Measurements from ENCODE around the gene ZNF80. TPM values are rescaled to one million over a fixed set of nuclear protein-coding genes. Genes with fewer than 3 reads are reported as not detected.

The ZNF80 gene
- total RNA-seq, 4 donors from 2014 or later = not detected

DNA sequence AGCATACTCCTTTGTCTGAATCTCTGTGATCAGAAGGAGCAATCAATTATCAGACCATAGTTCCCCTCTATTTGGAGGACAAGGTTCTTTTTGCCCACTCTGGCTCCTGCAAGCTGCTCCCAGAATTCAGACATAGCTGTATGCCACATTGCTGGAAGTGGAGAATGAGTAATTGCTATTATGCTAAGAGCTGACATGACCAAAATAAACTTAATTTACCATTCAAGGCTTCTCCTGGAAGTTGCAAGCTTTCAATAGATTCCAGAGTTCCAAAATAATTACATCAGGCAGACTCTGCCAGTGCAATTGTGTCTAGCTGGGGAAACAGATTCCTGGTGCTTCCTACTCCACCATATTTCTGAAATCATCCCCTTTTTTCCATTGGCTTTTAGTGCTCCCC, 50.9 kb downstream of the ZNF80 start:
- in situ Hi-C loops (cut with MboI; ENCODE audit: low pct_ligation_motif_present in 1 of 4, low pct_unique_long_range_greater_than_20kb in 1 of 4, low sequenced_read_pairs in 3 of 4) (no loop called here), intact Hi-C loops (cut with DNase I; ENCODE audit: low total_unique reads) (no loop called here)
- TF ChIP-seq POLR2AphosphoS5 (IDR thresholded peaks at IDR 0.05) = no peak
- TF ChIP-seq, protein P1, sequence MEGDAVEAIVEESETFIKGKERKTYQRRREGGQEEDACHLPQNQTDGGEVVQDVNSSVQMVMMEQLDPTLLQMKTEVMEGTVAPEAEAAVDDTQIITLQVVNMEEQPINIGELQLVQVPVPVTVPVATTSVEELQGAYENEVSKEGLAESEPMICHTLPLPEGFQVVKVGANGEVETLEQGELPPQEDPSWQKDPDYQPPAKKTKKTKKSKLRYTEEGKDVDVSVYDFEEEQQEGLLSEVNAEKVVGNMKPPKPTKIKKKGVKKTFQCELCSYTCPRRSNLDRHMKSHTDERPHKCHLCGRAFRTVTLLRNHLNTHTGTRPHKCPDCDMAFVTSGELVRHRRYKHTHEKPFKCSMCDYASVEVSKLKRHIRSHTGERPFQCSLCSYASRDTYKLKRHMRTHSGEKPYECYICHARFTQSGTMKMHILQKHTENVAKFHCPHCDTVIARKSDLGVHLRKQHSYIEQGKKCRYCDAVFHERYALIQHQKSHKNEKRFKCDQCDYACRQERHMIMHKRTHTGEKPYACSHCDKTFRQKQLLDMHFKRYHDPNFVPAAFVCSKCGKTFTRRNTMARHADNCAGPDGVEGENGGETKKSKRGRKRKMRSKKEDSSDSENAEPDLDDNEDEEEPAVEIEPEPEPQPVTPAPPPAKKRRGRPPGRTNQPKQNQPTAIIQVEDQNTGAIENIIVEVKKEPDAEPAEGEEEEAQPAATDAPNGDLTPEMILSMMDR (IDR thresholded peaks at IDR 0.05) = no peak
- DNase-seq = no peak
- H3K4me3 ChIP-seq = no peak overlapping the region
- H3K4me1 ChIP-seq = no peaks in the 10 kb centered on the region
- H3K9me3 ChIP-seq = no peaks in the 10 kb centered on the region
- no peak overlapping the region for H3K27ac ChIP-seq
- no peaks in the 10 kb centered on the region for H3K36me3 ChIP-seq
- H3K27me3 ChIP-seq = no peaks in the 10 kb centered on the region

Other genes with a start within 250 kb of the ZNF80 start
- gene CCDC191, start 181.1 kb downstream of the ZNF80 start, total RNA-seq = 10 to 100 TPM in 2 of 4 donors, 1 to 10 TPM in 2; 5.7 to 27.7 (median 11.7) TPM
- 10 to 100 TPM in 3 of 4 donors, 1 to 10 TPM in 1; 7.2 to 18.3 (median 14.7) TPM for gene QTRT2, start 180.8 kb downstream of the ZNF80 start, total RNA-seq
- gene DRD3, start 58.5 kb downstream of the ZNF80 start, total RNA-seq = not detected
- gene TIGIT, start 56.5 kb upstream of the ZNF80 start, total RNA-seq = 1 to 10 TPM in 3 of 4 donors, not detected in 1; 1.2 to 5.6 (median 5.4) TPM

Measured in transverse colon (tissue), 4 donors.